OCI-LY1 (cell line): Measurements from ENCODE around the gene SKAP2.

ENCODE experiments used
- EZH2 ChIP-seq: fragments of 200-600 bp; sonication (generic), shearing (Covaris generic); IDR thresholded peaks from 2 replicates; pipeline ENCODE4 v1.8.0; 2017; ENCODE audit warnings: borderline replicate concordance, mixed run types, mild to moderate bottlenecking, antibody characterized with exemption, low read length, moderate library complexity, mixed read lengths
- TF ChIP-seq, protein P1 (sequence below): fragments of 200-600 bp; sonication (generic), shearing (Covaris generic); IDR thresholded peaks from 2 replicates; pipeline ENCODE4 v1.5.1; 2017; ENCODE audit warnings: mild to moderate bottlenecking, antibody characterized with exemption, low read length, moderate library complexity, mixed read lengths

DNA sequence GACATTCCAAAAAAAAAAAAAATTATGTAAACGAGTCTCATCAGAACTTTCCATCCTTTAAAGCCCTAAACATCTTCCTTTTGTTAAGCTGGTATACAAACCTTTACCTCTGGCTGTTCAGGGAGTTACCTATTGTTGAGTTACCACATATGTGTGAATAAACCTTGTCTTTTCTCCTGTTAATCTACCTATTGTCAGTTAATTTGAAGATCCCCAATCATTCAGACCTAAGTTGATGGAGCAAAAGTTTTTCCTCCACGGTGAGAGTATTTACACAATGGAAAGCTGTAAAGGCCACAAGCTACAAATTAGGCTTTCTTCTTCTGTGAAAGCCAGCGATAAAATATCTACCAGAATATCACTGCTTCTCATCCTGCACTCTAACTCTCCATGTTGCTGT is 80.3 kb downstream of the SKAP2 start:
- TF ChIP-seq, protein P1, sequence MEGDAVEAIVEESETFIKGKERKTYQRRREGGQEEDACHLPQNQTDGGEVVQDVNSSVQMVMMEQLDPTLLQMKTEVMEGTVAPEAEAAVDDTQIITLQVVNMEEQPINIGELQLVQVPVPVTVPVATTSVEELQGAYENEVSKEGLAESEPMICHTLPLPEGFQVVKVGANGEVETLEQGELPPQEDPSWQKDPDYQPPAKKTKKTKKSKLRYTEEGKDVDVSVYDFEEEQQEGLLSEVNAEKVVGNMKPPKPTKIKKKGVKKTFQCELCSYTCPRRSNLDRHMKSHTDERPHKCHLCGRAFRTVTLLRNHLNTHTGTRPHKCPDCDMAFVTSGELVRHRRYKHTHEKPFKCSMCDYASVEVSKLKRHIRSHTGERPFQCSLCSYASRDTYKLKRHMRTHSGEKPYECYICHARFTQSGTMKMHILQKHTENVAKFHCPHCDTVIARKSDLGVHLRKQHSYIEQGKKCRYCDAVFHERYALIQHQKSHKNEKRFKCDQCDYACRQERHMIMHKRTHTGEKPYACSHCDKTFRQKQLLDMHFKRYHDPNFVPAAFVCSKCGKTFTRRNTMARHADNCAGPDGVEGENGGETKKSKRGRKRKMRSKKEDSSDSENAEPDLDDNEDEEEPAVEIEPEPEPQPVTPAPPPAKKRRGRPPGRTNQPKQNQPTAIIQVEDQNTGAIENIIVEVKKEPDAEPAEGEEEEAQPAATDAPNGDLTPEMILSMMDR: no peak
- no peak for TF ChIP-seq EZH2
